Ishikawa (cell line): ENCODE data around the gene CRELD2.

Experiments
- CEBPB ChIP-seq: IDR thresholded peaks from 2 replicates; pipeline ENCODE4 v1.6.1; 2012
- CREB1 ChIP-seq: IDR thresholded peaks from 2 replicates; pipeline ENCODE4 v1.6.1; 2012; ENCODE audit warnings: low read depth
- EGR1 ChIP-seq: IDR thresholded peaks from 2 replicates; pipeline ENCODE4 v1.6.1; 2012
- EP300 ChIP-seq: IDR thresholded peaks from 2 replicates; pipeline ENCODE4 v1.6.1; 2012; ENCODE audit warnings: borderline replicate concordance
- FOXM1 ChIP-seq: IDR thresholded peaks from 2 replicates; pipeline ENCODE4 v1.6.1; 2012; ENCODE audit warnings: low read depth, borderline replicate concordance
- MAX ChIP-seq: IDR thresholded peaks from 2 replicates; pipeline ENCODE4 v1.6.1; 2012
- NFIC ChIP-seq: IDR thresholded peaks from 2 replicates; pipeline ENCODE4 v1.6.1; 2012
- RAD21 ChIP-seq: IDR thresholded peaks from 2 replicates; pipeline ENCODE4 v1.6.1; 2012; ENCODE audit warnings: low read depth
- REST ChIP-seq: IDR thresholded peaks from 2 replicates; pipeline ENCODE4 v1.6.1; 2012; ENCODE audit warnings: low read depth, mild to moderate bottlenecking
- TAF1 ChIP-seq: IDR thresholded peaks from 2 replicates; pipeline ENCODE4 v1.6.1; 2012; ENCODE audit warnings: low read depth, mild to moderate bottlenecking
- TCF12 ChIP-seq: IDR thresholded peaks from 2 replicates; pipeline ENCODE4 v1.6.1; 2012; ENCODE audit warnings: low read depth
- TEAD4 ChIP-seq: IDR thresholded peaks from 2 replicates; pipeline ENCODE4 v1.6.1; 2012
- USF1 ChIP-seq: IDR thresholded peaks from 2 replicates; pipeline ENCODE4 v1.6.1; 2012
- YY1 ChIP-seq: IDR thresholded peaks from 2 replicates; pipeline ENCODE4 v1.6.1; 2012; ENCODE audit warnings: low read depth
- ZBTB7A ChIP-seq: IDR thresholded peaks from 2 replicates; pipeline ENCODE4 v1.6.1; 2012; ENCODE audit warnings: low read depth

CRELD2 gene

GRCh38 chr22:49884503-49885260 is 33.8 kb upstream of the CRELD2 start:
- TF ChIP-seq FOXM1 (no peak), YY1 (no peak), USF1 (no peak), EGR1 (no peak), EP300 (no peak), TCF12 (no peak), MAX (no peak), CEBPB (no peak), TEAD4 (no peak), NFIC (no peak), CREB1 (no peak), REST (no peak), RAD21 (no peak), ZBTB7A (no peak), TAF1 (no peak)

- TF ChIP-seq CREB1: no peak
- TF ChIP-seq TAF1: no peak
- TF ChIP-seq TEAD4: no peak
- no peak for TF ChIP-seq FOXM1
- TF ChIP-seq USF1: no peak
- TF ChIP-seq RAD21: no peak
- no peak for TF ChIP-seq NFIC
- no peak for TF ChIP-seq EP300
- no peak for TF ChIP-seq TCF12
- TF ChIP-seq ZBTB7A: no peak
- TF ChIP-seq REST: no peak
Measured at GRCh38 chr22:49885281-49885680, 33.2 kb upstream of the CRELD2 start.

- TF ChIP-seq TEAD4 (no peak), MAX (no peak), CEBPB (no peak), RAD21 (no peak), USF1 (no peak), EGR1 (no peak), TCF12 (no peak), ZBTB7A (no peak), CREB1 (no peak), EP300 (no peak), FOXM1 (no peak), NFIC (no peak), REST (no peak), TAF1 (no peak), YY1 (no peak)
Measured at GRCh38 chr22:49885881-49886280, 32.6 kb upstream of the CRELD2 start.
